WTC11 (cell line): Measurements from ENCODE around the gene FUT8. TPM values are rescaled to one million over a fixed set of nuclear protein-coding genes. Genes with fewer than 3 reads are reported as not detected.

ENCODE experiments used
- ATAC-seq: fragments of 200-7000 bp; cut with Tn5 transposase; 2 replicates; pipeline ENCODE4 v1.10.0; 2021; ENCODE audit warnings: mild to moderate bottlenecking, moderate library complexity
- CTCF ChIA-PET: fragments of 300-600 bp; sonication (Branson Sonifier 250); formaldehyde crosslinking; loops from one replicate; lab custom pipeline; 2021; ENCODE audit warnings: antibody characterized with exemption; lab: Charles Lee
- POLR2A ChIA-PET: fragments of 350-600 bp; sonication (Branson Sonifier 250); formaldehyde crosslinking; loops from one replicate; lab custom pipeline; 2021; ENCODE audit warnings: antibody characterized with exemption; lab: Charles Lee
- DNase-seq: peaks from one replicate; pipeline ENCODE4 v3.0.0; 2021; ENCODE audit warnings: low spot score
- H3K27ac Mint-ChIP-seq: 2 replicates; pipeline ENCODE4 v1.8.0; 2021; ENCODE audit warnings: mixed read lengths
- H3K27me3 Mint-ChIP-seq: 2 replicates; pipeline ENCODE4 v1.8.0; 2021; ENCODE audit warnings: low read depth, mild to moderate bottlenecking, moderate library complexity, mixed read lengths
- H3K36me3 Mint-ChIP-seq: 2 replicates; pipeline ENCODE4 v1.8.0; 2021; ENCODE audit warnings: mixed read lengths
- H3K4me1 Mint-ChIP-seq: 2 replicates; pipeline ENCODE4 v1.8.0; 2022; ENCODE audit warnings: mixed read lengths
- H3K4me3 Mint-ChIP-seq: 2 replicates; pipeline ENCODE4 v1.8.0; 2021; ENCODE audit warnings: mild to moderate bottlenecking, moderate library complexity, mixed read lengths
- H3K9me3 Mint-ChIP-seq: 2 replicates; pipeline ENCODE4 v1.8.0; 2021; ENCODE audit warnings: mixed read lengths
- EMX1 ChIP-seq: fragments of 250-450 bp; sonication (Bioruptor Pico); IDR thresholded peaks from 2 replicates; pipeline ENCODE4 v1.8.0; 2021; ENCODE audit warnings: mild to moderate bottlenecking
- FOXP1 ChIP-seq: sonication (generic); formaldehyde crosslinking; IDR thresholded peaks from 2 replicates; pipeline ENCODE4 v1.8.0; 2022; ENCODE audit warnings: missing genetic modification reagents, mild to moderate bottlenecking, moderate library complexity, borderline replicate concordance
- IRF2 ChIP-seq: sonication (generic); formaldehyde crosslinking; IDR thresholded peaks from 2 replicates; pipeline ENCODE4 v1.8.0; 2022; ENCODE audit warnings: low read depth, missing genetic modification reagents, borderline replicate concordance
- MXD4 ChIP-seq: fragments of 250-450 bp; sonication (Bioruptor Pico); IDR thresholded peaks from 2 replicates; pipeline ENCODE4 v1.8.0; 2021; ENCODE audit warnings: mild to moderate bottlenecking, moderate library complexity, borderline replicate concordance
- NFYB ChIP-seq: sonication (generic); formaldehyde crosslinking; conservative IDR thresholded peaks from 2 replicates; pipeline ENCODE4 v1.8.0; 2022; ENCODE audit warnings: low read depth, missing genetic modification reagents
- NR2C2 ChIP-seq: sonication (generic); formaldehyde crosslinking; IDR thresholded peaks from 2 replicates; pipeline ENCODE4 v1.8.0; 2022; ENCODE audit warnings: mild to moderate bottlenecking, missing genetic modification reagents
- SMAD4 ChIP-seq: sonication (generic); formaldehyde crosslinking; IDR thresholded peaks from 2 replicates; pipeline ENCODE4 v1.8.0; 2022; ENCODE audit warnings: mild to moderate bottlenecking, missing genetic modification reagents
- SP1 ChIP-seq: sonication (generic); formaldehyde crosslinking; conservative IDR thresholded peaks from 2 replicates; pipeline ENCODE4 v1.8.1; 2022; ENCODE audit warnings: missing genetic modification reagents
- TCF7 ChIP-seq: sonication (generic); formaldehyde crosslinking; IDR thresholded peaks from 2 replicates; pipeline ENCODE4 v1.8.0; 2022; ENCODE audit warnings: mild to moderate bottlenecking, low read depth, missing genetic modification reagents, moderate library complexity
- ZBTB21 ChIP-seq: sonication (generic); formaldehyde crosslinking; IDR thresholded peaks from 2 replicates; pipeline ENCODE4 v1.8.1; 2023; ENCODE audit warnings: mild to moderate bottlenecking, missing genetic modification reagents, borderline replicate concordance
- ZNF232 ChIP-seq: sonication (generic); formaldehyde crosslinking; IDR thresholded peaks from 2 replicates; pipeline ENCODE4 v1.8.0; 2022; ENCODE audit warnings: mild to moderate bottlenecking, missing genetic modification reagents
- ZNF423 ChIP-seq: fragments of 250-450 bp; sonication (Bioruptor Pico); IDR thresholded peaks from 2 replicates; pipeline ENCODE4 v2.1.2; 2022; ENCODE audit warnings: mild to moderate bottlenecking, moderate library complexity
- total RNA-seq: library from RNA; stranded (reverse); gene quantifications from 3 replicates; pipeline ENCODE4 v1.2.3, GENCODE V29; 2021
- TF ChIP-seq, protein P1 (sequence below): sonication (generic); formaldehyde crosslinking; IDR thresholded peaks from 2 replicates; pipeline ENCODE4 v1.8.1; 2022; ENCODE audit warnings: low read depth, mild to moderate bottlenecking, moderate library complexity, missing genetic modification reagents, borderline replicate concordance
- TF ChIP-seq, protein P2 (sequence below): sonication (generic); formaldehyde crosslinking; conservative IDR thresholded peaks from 2 replicates; pipeline ENCODE4 v1.8.1; 2023; ENCODE audit warnings: mild to moderate bottlenecking, low read depth, missing genetic modification reagents, moderate library complexity
- TF ChIP-seq, protein P3 (sequence below): fragments of 250-450 bp; sonication (Bioruptor Pico); conservative IDR thresholded peaks from 2 replicates; pipeline ENCODE4 v1.9.0; 2021; ENCODE audit warnings: mild to moderate bottlenecking
- TF ChIP-seq, protein P4 (sequence below): fragments of 200-600 bp; IDR thresholded peaks from 2 replicates; pipeline ENCODE4 v1.8.0; 2022; ENCODE audit warnings: antibody characterized with exemption
- TF ChIP-seq, protein P5 (sequence below): fragments of 250-450 bp; sonication (Bioruptor Pico); IDR thresholded peaks from 2 replicates; pipeline ENCODE4 v1.9.0; 2021; ENCODE audit warnings: mild to moderate bottlenecking

The FUT8 gene
- total RNA-seq, 1 experiment from 2014 or later = 37.9 TPM

DNA sequence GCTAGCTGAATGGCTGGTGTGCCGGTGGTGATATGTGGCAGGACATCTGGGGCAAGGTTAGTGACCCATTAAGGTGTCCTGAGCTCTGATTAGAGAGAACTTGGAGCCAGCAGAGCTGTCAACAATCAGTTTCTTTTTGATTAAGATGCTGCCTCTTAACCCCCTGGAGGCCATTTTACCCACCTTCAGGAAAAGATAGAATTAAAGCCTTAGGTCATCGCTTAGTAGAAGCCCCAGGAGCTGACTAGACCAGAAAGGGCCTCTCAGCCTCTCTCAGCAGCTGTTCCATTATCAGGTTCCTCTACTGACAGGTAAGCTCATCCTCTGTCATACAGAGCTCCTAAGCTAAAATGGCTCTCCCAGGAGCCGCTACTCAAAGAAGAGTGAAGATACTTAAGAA is 339.0 kb downstream of the FUT8 start (continued):
- no peak for TF ChIP-seq IRF2 (CRISPR knock-in tag)
- TF ChIP-seq SP1 (CRISPR knock-in tag) = no peak
- no peak for TF ChIP-seq NFYB (CRISPR knock-in tag)
- TF ChIP-seq FOXP1 (CRISPR knock-in tag) = no peak
- TF ChIP-seq, protein P1, sequence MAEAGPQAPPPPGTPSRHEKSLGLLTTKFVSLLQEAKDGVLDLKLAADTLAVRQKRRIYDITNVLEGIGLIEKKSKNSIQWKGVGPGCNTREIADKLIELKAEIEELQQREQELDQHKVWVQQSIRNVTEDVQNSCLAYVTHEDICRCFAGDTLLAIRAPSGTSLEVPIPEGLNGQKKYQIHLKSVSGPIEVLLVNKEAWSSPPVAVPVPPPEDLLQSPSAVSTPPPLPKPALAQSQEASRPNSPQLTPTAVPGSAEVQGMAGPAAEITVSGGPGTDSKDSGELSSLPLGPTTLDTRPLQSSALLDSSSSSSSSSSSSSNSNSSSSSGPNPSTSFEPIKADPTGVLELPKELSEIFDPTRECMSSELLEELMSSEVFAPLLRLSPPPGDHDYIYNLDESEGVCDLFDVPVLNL (CRISPR knock-in tag) = no peak
- TF ChIP-seq MXD4 = no peak

DNA sequence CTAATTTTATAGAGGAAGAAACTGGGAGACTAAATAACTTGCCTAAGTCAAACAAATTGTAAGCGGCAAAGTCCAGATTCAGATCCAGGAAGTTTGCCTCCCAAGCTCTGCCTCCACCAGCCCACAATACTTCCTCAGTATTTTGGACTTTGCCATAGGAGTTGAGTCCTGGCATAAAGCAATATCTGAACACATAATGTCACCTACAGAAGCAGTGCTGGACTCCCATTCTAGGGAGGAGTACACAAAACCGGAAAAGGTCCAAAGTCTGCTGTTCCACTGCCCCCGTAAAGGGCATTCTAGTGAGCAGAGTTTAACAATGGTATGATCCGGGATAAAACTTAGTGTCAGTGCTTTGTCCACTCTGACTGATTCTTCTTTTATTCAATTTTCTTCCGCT is 340.5 kb downstream of the FUT8 start:
- no peak overlapping the region for H3K4me3 Mint-ChIP-seq
- H3K9me3 Mint-ChIP-seq = no peaks in the 10 kb centered on the region
- ChIA-PET CTCF (interaction anchor here (2.3 kb wide), 1 partner anchor 71 kb away, joined by 15 read pairs; no protein-coding TSS in a partner anchor), POLR2A (no interaction called here)
- H3K27me3 Mint-ChIP-seq = peaks cover 9% of the 10 kb centered on the region; the same call in 1 of the 2 replicates
- no peak for DNase-seq
- no peak for ATAC-seq
- no peak overlapping the region for H3K27ac Mint-ChIP-seq
- TF ChIP-seq, protein P2, sequence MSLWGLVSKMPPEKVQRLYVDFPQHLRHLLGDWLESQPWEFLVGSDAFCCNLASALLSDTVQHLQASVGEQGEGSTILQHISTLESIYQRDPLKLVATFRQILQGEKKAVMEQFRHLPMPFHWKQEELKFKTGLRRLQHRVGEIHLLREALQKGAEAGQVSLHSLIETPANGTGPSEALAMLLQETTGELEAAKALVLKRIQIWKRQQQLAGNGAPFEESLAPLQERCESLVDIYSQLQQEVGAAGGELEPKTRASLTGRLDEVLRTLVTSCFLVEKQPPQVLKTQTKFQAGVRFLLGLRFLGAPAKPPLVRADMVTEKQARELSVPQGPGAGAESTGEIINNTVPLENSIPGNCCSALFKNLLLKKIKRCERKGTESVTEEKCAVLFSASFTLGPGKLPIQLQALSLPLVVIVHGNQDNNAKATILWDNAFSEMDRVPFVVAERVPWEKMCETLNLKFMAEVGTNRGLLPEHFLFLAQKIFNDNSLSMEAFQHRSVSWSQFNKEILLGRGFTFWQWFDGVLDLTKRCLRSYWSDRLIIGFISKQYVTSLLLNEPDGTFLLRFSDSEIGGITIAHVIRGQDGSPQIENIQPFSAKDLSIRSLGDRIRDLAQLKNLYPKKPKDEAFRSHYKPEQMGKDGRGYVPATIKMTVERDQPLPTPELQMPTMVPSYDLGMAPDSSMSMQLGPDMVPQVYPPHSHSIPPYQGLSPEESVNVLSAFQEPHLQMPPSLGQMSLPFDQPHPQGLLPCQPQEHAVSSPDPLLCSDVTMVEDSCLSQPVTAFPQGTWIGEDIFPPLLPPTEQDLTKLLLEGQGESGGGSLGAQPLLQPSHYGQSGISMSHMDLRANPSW (CRISPR knock-in tag) = no peak
- no peak for TF ChIP-seq SMAD4 (CRISPR knock-in tag)
- H3K4me1 Mint-ChIP-seq = peaks cover 10% of the 10 kb centered on the region
- no peaks in the 10 kb centered on the region for H3K36me3 Mint-ChIP-seq

DNA sequence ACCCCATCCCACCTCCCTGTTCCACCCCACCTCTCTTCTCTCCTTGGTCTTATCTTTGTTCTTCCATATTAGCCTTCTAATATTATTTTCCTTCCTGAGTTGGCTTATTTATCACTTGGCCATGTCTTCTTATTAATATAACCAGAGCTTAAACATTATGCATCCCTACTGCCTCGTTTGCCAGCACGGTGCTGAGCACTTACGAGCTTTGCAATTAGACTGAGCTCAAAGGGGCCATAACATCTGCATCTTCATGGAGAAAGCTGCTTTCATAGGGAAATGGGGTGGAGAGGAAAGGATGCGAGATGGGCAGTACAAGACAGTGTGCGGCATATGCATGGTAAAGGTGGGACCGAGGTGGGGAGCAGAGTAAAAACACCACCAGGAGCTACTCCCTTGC is 342.8 kb downstream of the FUT8 start:
- TF ChIP-seq, protein P3, sequence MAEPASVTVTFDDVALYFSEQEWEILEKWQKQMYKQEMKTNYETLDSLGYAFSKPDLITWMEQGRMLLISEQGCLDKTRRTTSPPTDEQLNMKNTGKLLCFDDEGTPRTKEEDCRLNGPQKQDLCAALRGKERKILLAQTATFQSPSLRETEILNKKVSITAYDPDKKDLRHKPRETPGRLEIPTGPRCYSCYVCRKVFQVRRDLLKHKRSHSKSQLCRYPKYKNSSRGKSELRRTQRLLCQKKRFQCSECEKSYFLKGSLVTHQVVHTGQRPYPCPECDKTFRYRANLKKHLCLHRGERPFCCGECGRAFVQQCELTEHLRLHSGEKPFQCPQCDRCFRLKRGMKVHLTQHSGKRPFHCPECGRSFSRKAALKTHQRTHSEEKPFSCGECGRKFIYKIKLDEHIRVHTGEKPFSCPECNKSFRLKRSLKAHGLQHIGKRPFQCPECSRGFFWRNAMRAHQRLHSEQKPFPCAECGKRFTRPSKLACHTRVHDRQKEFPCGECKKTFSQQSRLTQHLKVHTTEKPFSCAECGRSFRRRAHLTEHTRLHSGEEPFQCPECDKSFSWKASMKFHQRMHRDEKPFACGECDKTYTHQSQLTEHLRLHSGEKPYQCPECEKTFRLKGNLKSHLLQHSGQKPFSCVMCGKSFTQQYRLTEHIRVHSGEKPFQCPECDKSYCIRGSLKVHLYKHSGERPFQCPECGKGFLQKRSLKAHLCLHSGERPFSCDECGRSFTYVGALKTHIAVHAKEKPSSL (CRISPR knock-in tag) = no peak
- TF ChIP-seq ZNF423 (CRISPR knock-in tag) (no peak), EMX1 (no peak), MXD4 (no peak), ZNF232 (CRISPR knock-in tag) (no peak), FOXP1 (CRISPR knock-in tag) (no peak), SMAD4 (CRISPR knock-in tag) (no peak), TCF7 (CRISPR knock-in tag) (no peak), ZBTB21 (no peak), NR2C2 (CRISPR knock-in tag) (no peak)
- TF ChIP-seq, protein P4, sequence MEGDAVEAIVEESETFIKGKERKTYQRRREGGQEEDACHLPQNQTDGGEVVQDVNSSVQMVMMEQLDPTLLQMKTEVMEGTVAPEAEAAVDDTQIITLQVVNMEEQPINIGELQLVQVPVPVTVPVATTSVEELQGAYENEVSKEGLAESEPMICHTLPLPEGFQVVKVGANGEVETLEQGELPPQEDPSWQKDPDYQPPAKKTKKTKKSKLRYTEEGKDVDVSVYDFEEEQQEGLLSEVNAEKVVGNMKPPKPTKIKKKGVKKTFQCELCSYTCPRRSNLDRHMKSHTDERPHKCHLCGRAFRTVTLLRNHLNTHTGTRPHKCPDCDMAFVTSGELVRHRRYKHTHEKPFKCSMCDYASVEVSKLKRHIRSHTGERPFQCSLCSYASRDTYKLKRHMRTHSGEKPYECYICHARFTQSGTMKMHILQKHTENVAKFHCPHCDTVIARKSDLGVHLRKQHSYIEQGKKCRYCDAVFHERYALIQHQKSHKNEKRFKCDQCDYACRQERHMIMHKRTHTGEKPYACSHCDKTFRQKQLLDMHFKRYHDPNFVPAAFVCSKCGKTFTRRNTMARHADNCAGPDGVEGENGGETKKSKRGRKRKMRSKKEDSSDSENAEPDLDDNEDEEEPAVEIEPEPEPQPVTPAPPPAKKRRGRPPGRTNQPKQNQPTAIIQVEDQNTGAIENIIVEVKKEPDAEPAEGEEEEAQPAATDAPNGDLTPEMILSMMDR = no peak
- TF ChIP-seq, protein P5, sequence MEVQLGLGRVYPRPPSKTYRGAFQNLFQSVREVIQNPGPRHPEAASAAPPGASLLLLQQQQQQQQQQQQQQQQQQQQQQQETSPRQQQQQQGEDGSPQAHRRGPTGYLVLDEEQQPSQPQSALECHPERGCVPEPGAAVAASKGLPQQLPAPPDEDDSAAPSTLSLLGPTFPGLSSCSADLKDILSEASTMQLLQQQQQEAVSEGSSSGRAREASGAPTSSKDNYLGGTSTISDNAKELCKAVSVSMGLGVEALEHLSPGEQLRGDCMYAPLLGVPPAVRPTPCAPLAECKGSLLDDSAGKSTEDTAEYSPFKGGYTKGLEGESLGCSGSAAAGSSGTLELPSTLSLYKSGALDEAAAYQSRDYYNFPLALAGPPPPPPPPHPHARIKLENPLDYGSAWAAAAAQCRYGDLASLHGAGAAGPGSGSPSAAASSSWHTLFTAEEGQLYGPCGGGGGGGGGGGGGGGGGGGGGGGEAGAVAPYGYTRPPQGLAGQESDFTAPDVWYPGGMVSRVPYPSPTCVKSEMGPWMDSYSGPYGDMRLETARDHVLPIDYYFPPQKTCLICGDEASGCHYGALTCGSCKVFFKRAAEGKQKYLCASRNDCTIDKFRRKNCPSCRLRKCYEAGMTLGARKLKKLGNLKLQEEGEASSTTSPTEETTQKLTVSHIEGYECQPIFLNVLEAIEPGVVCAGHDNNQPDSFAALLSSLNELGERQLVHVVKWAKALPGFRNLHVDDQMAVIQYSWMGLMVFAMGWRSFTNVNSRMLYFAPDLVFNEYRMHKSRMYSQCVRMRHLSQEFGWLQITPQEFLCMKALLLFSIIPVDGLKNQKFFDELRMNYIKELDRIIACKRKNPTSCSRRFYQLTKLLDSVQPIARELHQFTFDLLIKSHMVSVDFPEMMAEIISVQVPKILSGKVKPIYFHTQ (CRISPR knock-in tag) = no peak
- Mint-ChIP-seq H3K4me3 (no peak overlapping the region), H3K4me1 (peaks cover 10% of the 10 kb centered on the region), H3K36me3 (no peaks in the 10 kb centered on the region), H3K27ac (no peak overlapping the region), H3K9me3 (peaks cover 8% of the 10 kb centered on the region), H3K27me3 (peaks cover 8% of the 10 kb centered on the region; the same call in 1 of the 2 replicates)
- ATAC-seq (no peak), DNase-seq (no peak)
- CTCF ChIA-PET = interaction anchor here (0.8 kb wide), 1 partner anchor 36 kb away, joined by 3 read pairs; no protein-coding TSS in a partner anchor
- POLR2A ChIA-PET = no interaction called here
